A549 treated with AZD9567 at 1 μM for 4 hours (cell line): Measurements from ENCODE around the gene IL13. TPM values are rescaled to one million over a fixed set of nuclear protein-coding genes. Genes with fewer than 3 reads are reported as not detected.

Experiments
- total RNA-seq: library from RNA; stranded (reverse); fragments of 200-300 nt; extraction: Qiagen RNA extraction; gene quantifications from 5 replicates; pipeline ENCODE4 v1.2.3, GENCODE V29; 2022; ENCODE audit not compliant: insufficient read depth

IL13 gene
- total RNA-seq = 0.08 TPM in 1 of 5 replicates, not detected in the others

GRCh38 chr5:132657676-132658380 lies at the start of gene IL13:
Gene IL13, plus strand, starts transcription at chr5:132658173. Its CDS starts 14 bp downstream, at chr5:132658187.

GRCh38 chr5:132673939-132674630 lies 16.1 kb downstream of the IL13 start, which contains the start of gene IL4:
Gene IL4, plus strand, starts transcription at chr5:132673989. Its CDS starts 62 bp downstream, at chr5:132674051.

Other genes starting within 250 kb of the IL13 start
- 31.6 to 37.2 TPM (median 35.8 TPM) in 5 replicates for gene IRF1, start 167.4 kb upstream of the IL13 start, total RNA-seq
- not detected in 5 replicates for gene IL5, start 114.7 kb upstream of the IL13 start, total RNA-seq
- gene RAD50, start 101.2 kb upstream of the IL13 start, total RNA-seq = 22.4 to 35.2 TPM (median 25.9 TPM) in 5 replicates
- not detected in 5 replicates for gene IL4, start 15.8 kb downstream of the IL13 start, total RNA-seq
- 7.8 to 17.5 TPM (median 9.9 TPM) in 5 replicates for gene KIF3A, start 79.4 kb downstream of the IL13 start, total RNA-seq
- gene CCNI2, start 89.3 kb downstream of the IL13 start, total RNA-seq = 0.06 to 0.33 TPM (median 0.11 TPM) in 4 of 5 replicates, not detected in the other
- 15.0 to 20.6 TPM (median 19.3 TPM) in 5 replicates for gene SEPTIN8, start 119.1 kb downstream of the IL13 start, total RNA-seq
- gene SOWAHA, start 155.1 kb downstream of the IL13 start, total RNA-seq = 0.09 to 0.14 TPM (median 0.09 TPM) in 4 of 5 replicates, not detected in the other
- gene SHROOM1, start 172.5 kb downstream of the IL13 start, total RNA-seq = 9.7 to 12.5 TPM (median 10.5 TPM) in 5 replicates
- gene GDF9, start 208.3 kb downstream of the IL13 start, total RNA-seq = 0.07 to 0.33 TPM (median 0.24 TPM) in 4 of 5 replicates, not detected in the other
- gene UQCRQ, start 208.5 kb downstream of the IL13 start, total RNA-seq = 325 to 554 TPM (median 540 TPM) in 5 replicates
- gene LEAP2, start 215.5 kb downstream of the IL13 start, total RNA-seq = 0.75 to 1.3 TPM (median 0.88 TPM) in 4 of 5 replicates, not detected in the other